Measurements from ENCODE around the gene ZNF566. TPM values are rescaled to one million over a fixed set of nuclear protein-coding genes. Genes with fewer than 3 reads are reported as not detected.

ZNF566 gene
- total and polyA plus RNA-seq, 2 of the 13 experiments (the other 11 are each of a cell fraction or from before 2014, with no cell fraction given) = 4.8 to 13.7 TPM

DNA sequence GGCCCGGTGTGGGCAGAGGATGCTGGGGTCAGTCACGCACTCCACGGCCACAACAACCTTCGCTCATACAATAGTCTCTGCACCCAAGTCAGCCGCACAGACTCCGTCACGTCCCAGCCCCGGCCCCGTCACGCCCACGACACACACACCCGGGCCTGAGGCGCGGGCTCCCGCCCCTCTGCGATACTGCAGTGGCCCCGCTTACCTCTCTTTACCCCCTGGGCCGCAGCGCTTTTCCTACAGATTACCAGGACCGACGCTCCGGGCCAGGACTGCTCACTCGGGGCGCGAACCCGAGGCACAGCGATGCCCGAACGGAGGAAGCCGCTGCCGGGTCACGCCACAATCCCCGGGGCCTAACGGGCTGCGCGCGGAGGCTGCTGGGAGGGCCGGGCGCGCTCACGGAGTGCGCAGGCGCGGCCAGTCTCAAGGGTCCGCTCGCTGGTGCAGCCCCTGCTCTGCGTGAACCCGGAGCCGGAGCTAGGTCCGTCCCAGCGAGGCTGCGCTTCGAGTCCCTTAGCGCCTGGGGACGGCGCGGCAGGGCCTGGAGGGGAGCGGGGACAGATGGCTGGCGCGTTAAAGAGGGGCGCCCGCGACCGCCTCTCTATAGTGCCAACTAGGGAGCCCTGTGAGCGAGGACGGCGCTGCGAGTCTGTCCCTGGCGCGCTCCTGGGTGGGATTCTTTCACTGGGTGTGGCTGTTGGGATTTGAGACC is 70.9 kb downstream of the ZNF566 start, which contains the start of gene ZFP82 (continued):
- TF ChIP-seq, protein P1, sequence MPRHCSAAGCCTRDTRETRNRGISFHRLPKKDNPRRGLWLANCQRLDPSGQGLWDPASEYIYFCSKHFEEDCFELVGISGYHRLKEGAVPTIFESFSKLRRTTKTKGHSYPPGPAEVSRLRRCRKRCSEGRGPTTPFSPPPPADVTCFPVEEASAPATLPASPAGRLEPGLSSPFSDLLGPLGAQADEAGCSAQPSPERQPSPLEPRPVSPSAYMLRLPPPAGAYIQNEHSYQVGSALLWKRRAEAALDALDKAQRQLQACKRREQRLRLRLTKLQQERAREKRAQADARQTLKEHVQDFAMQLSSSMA (CRISPR knock-in tag; IDR thresholded peaks at IDR 0.05) = no peak
- TF ChIP-seq HNRNPK (IDR thresholded peaks at IDR 0.05; ENCODE audit: low read depth, low read length, poor library complexity, severe bottlenecking) = no peak
- TF ChIP-seq PLRG1 (conservative IDR thresholded peaks at IDR 0.05) = no peak
- TF ChIP-seq ZNF33B (CRISPR knock-in tag; IDR thresholded peaks at IDR 0.05) = no peak
- no peak for TF ChIP-seq ADNP (CRISPR knock-in tag; IDR thresholded peaks at IDR 0.05)
- TF ChIP-seq ZC3H13 (CRISPR knock-in tag; IDR thresholded peaks at IDR 0.05) = no peak
- TF ChIP-seq NFKBIZ (CRISPR knock-in tag; IDR thresholded peaks at IDR 0.05) = no peak
- no peak for TF ChIP-seq AFF4 (CRISPR knock-in tag; IDR thresholded peaks at IDR 0.05)
- TF ChIP-seq HNRNPL (IDR thresholded peaks at IDR 0.05; ENCODE audit: low read depth, low read length) = no peak
- TF ChIP-seq NFYB (CRISPR knock-in tag; IDR thresholded peaks at IDR 0.05) = no peak
- no peak for TF ChIP-seq ZBTB49 (CRISPR knock-in tag; IDR thresholded peaks at IDR 0.05; ENCODE audit: borderline replicate concordance)
- TF ChIP-seq HCFC1 (IDR thresholded peaks at IDR 0.05; ENCODE audit: low read depth, low read length) = no peak
- no peak for TF ChIP-seq AHDC1 (CRISPR knock-in tag; IDR thresholded peaks at IDR 0.05; ENCODE audit: borderline replicate concordance)
- TF ChIP-seq POLR2G (IDR thresholded peaks at IDR 0.05; ENCODE audit: low read depth, low read length) = peak; percentile 85
